NT2/D1 (cell line): Measurements from ENCODE around the gene PRKN.

Experiments
- DNase-seq: peaks from one replicate; pipeline ENCODE4 v3.0.0-alpha.2; 2011; ENCODE audit warnings: low read depth, low spot score
- H3K27me3 ChIP-seq: 2 replicates; pipeline ENCODE4 v1.6.0; 2011; ENCODE audit warnings: mild to moderate bottlenecking; ENCODE audit not compliant: insufficient read length, insufficient read depth
- H3K36me3 ChIP-seq: 2 replicates; pipeline ENCODE4 v1.6.1; 2011; ENCODE audit warnings: mild to moderate bottlenecking, low read length, mixed read lengths; ENCODE audit not compliant: insufficient read depth, insufficient read length
- H3K4me1 ChIP-seq: 2 replicates; pipeline ENCODE4 v1.5.1; 2011; ENCODE audit not compliant: insufficient read depth, insufficient read length
- H3K4me3 ChIP-seq: 2 replicates; pipeline ENCODE4 v1.5.1; 2011; ENCODE audit warnings: low read depth; ENCODE audit not compliant: insufficient read length
- H3K9ac ChIP-seq: 2 replicates; pipeline ENCODE4 v1.6.0; 2011; ENCODE audit warnings: low read depth; ENCODE audit not compliant: insufficient read length
- H3K9me3 ChIP-seq: 2 replicates; pipeline ENCODE4 v1.5.1; 2011; ENCODE audit warnings: mild to moderate bottlenecking, low read length; ENCODE audit not compliant: insufficient read depth
- SUZ12 ChIP-seq: IDR thresholded peaks from 2 replicates; pipeline ENCODE4 v1.6.1; 2011; ENCODE audit not compliant: insufficient read length, insufficient read depth; ENCODE audit errors: extremely low read depth
- YY1 ChIP-seq: IDR thresholded peaks from 2 replicates; pipeline ENCODE4 v1.6.1; 2011; ENCODE audit not compliant: insufficient read length, insufficient read depth
- ZNF274 ChIP-seq: IDR thresholded peaks from 2 replicates; pipeline ENCODE4 v1.6.1; 2011; ENCODE audit warnings: mild to moderate bottlenecking, low read depth, low read length

The PRKN gene

GRCh38 chr6:162722633-162723032 lies 4.9 kb downstream of the PRKN start:
- Histone ChIP-seq H3K9ac (no peak overlapping the region), H3K4me1 (no peaks in the 10 kb centered on the region), H3K4me3 (no peak overlapping the region), H3K36me3 (no peaks in the 10 kb centered on the region), H3K27me3 (peaks cover 11% of the 10 kb centered on the region), H3K9me3 (no peaks in the 10 kb centered on the region)
- no peak for DNase-seq
- no peak for TF ChIP-seq ZNF274
- no peak for TF ChIP-seq YY1
- TF ChIP-seq SUZ12 = no peak

GRCh38 chr6:162722226-162722625 lies 5.3 kb downstream of the PRKN start:
- Histone ChIP-seq H3K4me3 (no peak overlapping the region), H3K9me3 (no peaks in the 10 kb centered on the region), H3K9ac (no peak overlapping the region), H3K27me3 (peaks cover 11% of the 10 kb centered on the region), H3K36me3 (no peaks in the 10 kb centered on the region), H3K4me1 (no peaks in the 10 kb centered on the region)
- TF ChIP-seq YY1 (no peak), SUZ12 (no peak), ZNF274 (no peak)
- DNase-seq = no peak

- no peak for TF ChIP-seq SUZ12
- TF ChIP-seq ZNF274 = no peak
- no peak for TF ChIP-seq YY1
- Histone ChIP-seq H3K27me3 (peaks cover 4% of the 10 kb centered on the region), H3K9ac (no peak overlapping the region), H3K4me3 (no peak overlapping the region), H3K9me3 (0 out of 2 replicates have a peak, but pooled peaks cover 3% of the 10 kb centered on the region), H3K4me1 (no peaks in the 10 kb centered on the region), H3K36me3 (no peaks in the 10 kb centered on the region)
- DNase-seq = no peak
These were observed 6.2 kb downstream of the PRKN start for GRCh38 chr6:162721404-162721687.

GRCh38 chr6:162719528-162719927 lies 8.0 kb downstream of the PRKN start:
- TF ChIP-seq SUZ12 (no peak), YY1 (no peak)

GRCh38 chr6:162715601-162716000 lies 12.0 kb downstream of the PRKN start:
- TF ChIP-seq ZNF274 = no peak
- no peak for TF ChIP-seq YY1
- TF ChIP-seq SUZ12 = no peak
- Histone ChIP-seq H3K9me3 (0 out of 2 replicates have a peak, but pooled peaks cover 3% of the 10 kb centered on the region), H3K4me1 (no peaks in the 10 kb centered on the region), H3K9ac (no peak overlapping the region), H3K4me3 (no peak overlapping the region), H3K27me3 (no peaks in the 10 kb centered on the region), H3K36me3 (no peaks in the 10 kb centered on the region)
- DNase-seq = no peak

More at GRCh38 chr6:162719528-162719927, 8.0 kb downstream of the PRKN start:
- Histone ChIP-seq H3K4me1 (no peaks in the 10 kb centered on the region), H3K4me3 (no peak overlapping the region), H3K9ac (no peak overlapping the region), H3K9me3 (0 out of 2 replicates have a peak, but pooled peaks cover 3% of the 10 kb centered on the region), H3K27me3 (no peaks in the 10 kb centered on the region), H3K36me3 (no peaks in the 10 kb centered on the region)
- DNase-seq = no peak

GRCh38 chr6:162713974-162714780 lies 13.4 kb downstream of the PRKN start:
- H3K27me3 ChIP-seq = no peaks in the 10 kb centered on the region
- H3K4me1 ChIP-seq = no peaks in the 10 kb centered on the region
- H3K9me3 ChIP-seq = 0 out of 2 replicates have a peak, but pooled peaks cover 3% of the 10 kb centered on the region
- H3K4me3 ChIP-seq = no peak overlapping the region
- H3K36me3 ChIP-seq = no peaks in the 10 kb centered on the region
- DNase-seq = no peak
- H3K9ac ChIP-seq = no peak overlapping the region
- no peak for TF ChIP-seq ZNF274
- no peak for TF ChIP-seq SUZ12
- no peak for TF ChIP-seq YY1

GRCh38 chr6:162712694-162713093 lies 14.9 kb downstream of the PRKN start:
- TF ChIP-seq SUZ12 = no peak
- TF ChIP-seq ZNF274 = no peak
- no peak for TF ChIP-seq YY1
- no peak for DNase-seq
- Histone ChIP-seq H3K9ac (no peak overlapping the region), H3K4me3 (no peak overlapping the region), H3K4me1 (no peaks in the 10 kb centered on the region), H3K9me3 (0 out of 2 replicates have a peak, but pooled peaks cover 3% of the 10 kb centered on the region), H3K36me3 (no peaks in the 10 kb centered on the region), H3K27me3 (no peaks in the 10 kb centered on the region)
